GM12878 (cell line): ENCODE measurements around the gene RANBP1. TPM values are rescaled to one million over a fixed set of nuclear protein-coding genes. Genes with fewer than 3 reads are reported as not detected.

Source experiments
- ATF2 ChIP-seq: IDR thresholded peaks from 2 replicates; pipeline ENCODE4 v1.6.1; 2012; ENCODE audit warnings: low read length, inconsistent platforms
- EGR1 ChIP-seq, 2 experiments: IDR thresholded peaks; 1 replicate in 1 of 2; 2 replicates in 1 of 2; pipeline ENCODE4 v1.6.1; 2011 to 2012; ENCODE audit warnings: low read depth in 2 of 2, low read length in 2 of 2, borderline replicate concordance in 1 of 2, mild to moderate bottlenecking in 1 of 2, moderate library complexity in 1 of 2
- FOS ChIP-seq: IDR thresholded peaks from 3 replicates; pipeline ENCODE4 v1.6.1; 2011; ENCODE audit warnings: borderline replicate concordance; ENCODE audit not compliant: insufficient read length; ENCODE audit errors: extremely low read depth
- IKZF2 ChIP-seq, 2 experiments: fragments of 450-650 bp; IDR thresholded peaks; 2 replicates each; pipeline ENCODE4 v1.6.1; 2017; ENCODE audit warnings: mild to moderate bottlenecking in 2 of 2, moderate library complexity in 2 of 2
- NFXL1 ChIP-seq: fragments of 450-650 bp; IDR thresholded peaks from 2 replicates; pipeline ENCODE4 v1.6.1; 2017; ENCODE audit warnings: antibody characterized with exemption, mild to moderate bottlenecking, borderline replicate concordance
- NR2C1 ChIP-seq: fragments of 450-650 bp; IDR thresholded peaks from 2 replicates; pipeline ENCODE4 v1.6.1; 2017; ENCODE audit warnings: antibody characterized with exemption, mild to moderate bottlenecking, moderate library complexity
- NRF1 ChIP-seq: conservative IDR thresholded peaks from 2 replicates; pipeline ENCODE4 v1.6.1; 2011; ENCODE audit warnings: mild to moderate bottlenecking, low read depth, low read length, improper control_type of control experiment
- RCOR1 ChIP-seq: conservative IDR thresholded peaks from 2 replicates; pipeline ENCODE4 v1.6.1; 2012; ENCODE audit warnings: low read depth, low read length, improper control_type of control experiment
- RELA ChIP-seq: fragments of 450-650 bp; IDR thresholded peaks from 2 replicates; pipeline ENCODE4 v1.8.0; 2014; ENCODE audit warnings: borderline replicate concordance; ENCODE audit not compliant: partially characterized antibody
- SKIL ChIP-seq: fragments of 450-650 bp; IDR thresholded peaks from 2 replicates; pipeline ENCODE4 v1.6.1; 2017; ENCODE audit warnings: mild to moderate bottlenecking, low read depth, inconsistent platforms; ENCODE audit not compliant: poor library complexity, severe bottlenecking
- TCF3 ChIP-seq: IDR thresholded peaks from 2 replicates; pipeline ENCODE4 v1.6.1; 2012; ENCODE audit warnings: low read depth, mild to moderate bottlenecking, low read length, borderline replicate concordance; ENCODE audit not compliant: insufficient read depth
- ZBTB33 ChIP-seq: fragments of 450-650 bp; IDR thresholded peaks from 2 replicates; pipeline ENCODE4 v1.6.1; 2017; ENCODE audit warnings: mild to moderate bottlenecking
- polyA plus RNA-seq, 11 experiments: library from polyadenylated mRNA; depleted of rRNA in 4 of 11; unstranded in 6 of 11; stranded (reverse) in 5 of 11; fragments of >200 nt; fragmentation: Nextera tagmentation in 4 of 11; fragmentation: Illumina TruSeq in 1 of 11; extraction: Ambion mirVana in 4 of 11; extraction: Trizol in 1 of 11; gene quantifications; 1 replicate in 1 of 11; 2 replicates in 10 of 11; pipeline versions ENCODE4 v1.2.1 to v1.2.3, GENCODE V29; 2011 to 2016; ENCODE audit warnings: inconsistent platforms in 2 of 11, missing spikeins in 2 of 11, low read depth in 1 of 11
- total RNA-seq, 4 experiments: library from RNA; depleted of rRNA in 3 of 4; stranded (reverse); fragments of >200 nt in 3 of 4; fragmentation: Illumina TruSeq in 1 of 4; extraction: Trizol in 1 of 4; gene quantifications; 2 replicates each; pipeline versions ENCODE4 v1.2.1 to v1.2.3, GENCODE V29; 2013 to 2021

RANBP1 gene
- total and polyA plus RNA-seq, 10 of the 15 experiments (the other 5 are each of a cell fraction or from before 2014, with no cell fraction given) = 55.3 to 808 (median 394) TPM

GRCh38 chr22:20093418-20094196 lies 22.3 kb upstream of the RANBP1 start (continued):
- no peak for TF ChIP-seq ZBTB33
- no peak for TF ChIP-seq RELA
- TF ChIP-seq IKZF2 (IDR thresholded peaks at IDR 0.05) = no peak
- no peak for TF ChIP-seq ATF2
- TF ChIP-seq NFXL1 = no peak
- no peak for TF ChIP-seq FOS
- no peak for TF ChIP-seq EGR1 (IDR thresholded peaks at IDR 0.05; ENCODE audit: borderline replicate concordance in 1 of 2, low read depth in 2 of 2, low read length in 2 of 2)
- TF ChIP-seq NRF1 = no peak
- no peak for TF ChIP-seq RCOR1
- no peak for TF ChIP-seq SKIL
- TF ChIP-seq TCF3 = no peak
- TF ChIP-seq NR2C1 = no peak
- TF ChIP-seq, all 136 proteins: peak for 0
